HepG2 (cell line): ENCODE measurements around the gene EEF1A2. TPM values are rescaled to one million over a fixed set of nuclear protein-coding genes. Genes with fewer than 3 reads are reported as not detected.

Source experiments
- AHR ChIP-seq: IDR thresholded peaks from 2 replicates; pipeline ENCODE4 v1.6.1; 2018; ENCODE audit warnings: missing genetic modification reagents, missing compliant biosample characterization
- CBX1 ChIP-seq: IDR thresholded peaks from one replicate; pipeline ENCODE4 v1.6.1; 2016; ENCODE audit warnings: antibody characterized with exemption, low read depth
- HNRNPK ChIP-seq: fragments of 200-400 bp; formaldehyde crosslinking; IDR thresholded peaks from 2 replicates; pipeline ENCODE4 v1.6.1; 2018; ENCODE audit warnings: low read length, low read depth, moderate library complexity, mild to moderate bottlenecking; ENCODE audit not compliant: poor library complexity, severe bottlenecking
- JUND ChIP-seq: sonication (generic); formaldehyde crosslinking; IDR thresholded peaks from 2 replicates; pipeline ENCODE4 v1.8.0; 2022; ENCODE audit warnings: mild to moderate bottlenecking, missing genetic modification reagents
- KAT8 ChIP-seq: IDR thresholded peaks from 2 replicates; pipeline ENCODE4 v1.6.1; 2016; ENCODE audit warnings: missing genetic modification reagents, missing compliant biosample characterization
- MIER2 ChIP-seq: IDR thresholded peaks from 2 replicates; pipeline ENCODE4 v1.6.1; 2016; ENCODE audit warnings: missing biosample characterization, missing genetic modification reagents
- NCOA5 ChIP-seq: sonication (generic); formaldehyde crosslinking; IDR thresholded peaks from 2 replicates; pipeline ENCODE4 v1.4.0; 2020; ENCODE audit warnings: missing genetic modification reagents
- NFKBIZ ChIP-seq: IDR thresholded peaks from 2 replicates; pipeline ENCODE4 v1.6.1; 2018; ENCODE audit warnings: missing genetic modification reagents, missing compliant biosample characterization
- PRPF4 ChIP-seq: fragments of 200-400 bp; formaldehyde crosslinking; IDR thresholded peaks from 2 replicates; pipeline ENCODE4 v1.6.1; 2016; ENCODE audit warnings: low read length, low read depth; ENCODE audit not compliant: poor library complexity, severe bottlenecking
- RBAK ChIP-seq: sonication (generic); formaldehyde crosslinking; IDR thresholded peaks from 2 replicates; pipeline ENCODE4 v1.5.1; 2020; ENCODE audit warnings: mild to moderate bottlenecking, missing genetic modification reagents
- REL ChIP-seq: sonication (generic); formaldehyde crosslinking; conservative IDR thresholded peaks from 2 replicates; pipeline ENCODE4 v1.8.0; 2022; ENCODE audit warnings: mild to moderate bottlenecking, missing genetic modification reagents, moderate library complexity
- SALL1 ChIP-seq: sonication (generic); formaldehyde crosslinking; IDR thresholded peaks from 2 replicates; pipeline ENCODE4 v1.8.0; 2022; ENCODE audit warnings: mild to moderate bottlenecking, missing genetic modification reagents
- SETDB1 ChIP-seq: sonication (generic); formaldehyde crosslinking; IDR thresholded peaks from 2 replicates; pipeline ENCODE4 v1.5.1; 2020; ENCODE audit warnings: missing genetic modification reagents, mild to moderate bottlenecking, borderline replicate concordance
- SIN3B ChIP-seq: fragments of 150-350 bp; IDR thresholded peaks from 2 replicates; pipeline ENCODE4 v1.6.1; 2014; ENCODE audit warnings: low read length
- SMAD9 ChIP-seq: sonication (generic); formaldehyde crosslinking; IDR thresholded peaks from 2 replicates; pipeline ENCODE4 v1.5.1; 2020; ENCODE audit warnings: mild to moderate bottlenecking, missing genetic modification reagents
- SP140L ChIP-seq: sonication (generic); formaldehyde crosslinking; IDR thresholded peaks from 2 replicates; pipeline ENCODE4 v1.4.0; 2020; ENCODE audit warnings: missing genetic modification reagents, borderline replicate concordance
- SPEN ChIP-seq: sonication (generic); formaldehyde crosslinking; IDR thresholded peaks from 2 replicates; pipeline ENCODE4 v1.5.1; 2020; ENCODE audit warnings: low read depth, mild to moderate bottlenecking, missing genetic modification reagents
- SRY ChIP-seq: sonication (generic); formaldehyde crosslinking; IDR thresholded peaks from 2 replicates; pipeline ENCODE4 v1.8.0; 2022; ENCODE audit warnings: mild to moderate bottlenecking, missing genetic modification reagents
- TBX2 ChIP-seq: sonication (generic); formaldehyde crosslinking; IDR thresholded peaks from 2 replicates; pipeline ENCODE4 v1.5.0; 2020; ENCODE audit warnings: missing genetic modification reagents, mild to moderate bottlenecking, borderline replicate concordance
- ZBTB38 ChIP-seq: sonication (generic); formaldehyde crosslinking; IDR thresholded peaks from 2 replicates; pipeline ENCODE4 v1.5.1; 2020; ENCODE audit warnings: mild to moderate bottlenecking, missing genetic modification reagents
- ZMYM3 ChIP-seq: sonication (generic); formaldehyde crosslinking; IDR thresholded peaks from 2 replicates; pipeline ENCODE4 v1.5.1; 2020; ENCODE audit warnings: mild to moderate bottlenecking, missing genetic modification reagents
- ZNF224 ChIP-seq: sonication (generic); formaldehyde crosslinking; IDR thresholded peaks from 2 replicates; pipeline ENCODE4 v1.5.0; 2020; ENCODE audit warnings: mild to moderate bottlenecking, missing genetic modification reagents
- ZNF343 ChIP-seq: sonication (generic); formaldehyde crosslinking; IDR thresholded peaks from 2 replicates; pipeline ENCODE4 v1.4.0; 2020; ENCODE audit warnings: mild to moderate bottlenecking, missing genetic modification reagents
- ZNF484 ChIP-seq: sonication (generic); formaldehyde crosslinking; IDR thresholded peaks from 2 replicates; pipeline ENCODE4 v1.5.1; 2020; ENCODE audit warnings: mild to moderate bottlenecking, low read depth, missing genetic modification reagents, borderline replicate concordance
- ZNF563 ChIP-seq: sonication (generic); formaldehyde crosslinking; IDR thresholded peaks from 2 replicates; pipeline ENCODE4 v1.8.0; 2022; ENCODE audit warnings: mild to moderate bottlenecking, moderate library complexity, missing genetic modification reagents
- ZNF776 ChIP-seq: sonication (generic); formaldehyde crosslinking; IDR thresholded peaks from 2 replicates; pipeline ENCODE4 v1.4.0; 2020; ENCODE audit warnings: mild to moderate bottlenecking, missing genetic modification reagents
- ZSCAN21 ChIP-seq: sonication (generic); formaldehyde crosslinking; IDR thresholded peaks from 2 replicates; pipeline ENCODE4 v1.8.0; 2022; ENCODE audit warnings: mild to moderate bottlenecking, missing genetic modification reagents, moderate library complexity, borderline replicate concordance
- ZSCAN29 ChIP-seq: sonication (generic); formaldehyde crosslinking; conservative IDR thresholded peaks from 2 replicates; pipeline ENCODE4 v1.4.0; 2020; ENCODE audit warnings: mild to moderate bottlenecking, missing genetic modification reagents
- polyA plus RNA-seq, 8 experiments: library from polyadenylated mRNA; depleted of rRNA in 3 of 8; stranded (reverse) in 7 of 8; unstranded in 1 of 8; fragments of >200 nt; fragmentation: Illumina TruSeq in 4 of 8; extraction: Trizol in 4 of 8; gene quantifications; 2 replicates each; pipeline versions ENCODE4 v1.2.1 to v1.2.3, GENCODE V29; 2011 to 2016; ENCODE audit warnings: low read depth in 4 of 8, missing spikeins in 1 of 8, mixed read lengths in 1 of 8; ENCODE audit not compliant: insufficient read depth in 1 of 8
- total RNA-seq, 5 experiments: library from RNA; depleted of rRNA; stranded (reverse); fragments of >200 nt; fragmentation: Illumina TruSeq; extraction: Trizol; gene quantifications; 2 replicates each; pipeline ENCODE4 v1.2.3, GENCODE V29; 2016; ENCODE audit warnings: low read depth in 1 of 5
- TF ChIP-seq, protein P1 (sequence below): sonication (generic); formaldehyde crosslinking; IDR thresholded peaks from 2 replicates; pipeline ENCODE4 v1.4.0; 2020; ENCODE audit warnings: missing genetic modification reagents
- TF ChIP-seq, protein P2 (sequence below): IDR thresholded peaks from 2 replicates; pipeline ENCODE4 v1.6.1; 2018; ENCODE audit warnings: missing genetic modification reagents
- TF ChIP-seq, protein P3 (sequence below): IDR thresholded peaks from 2 replicates; pipeline ENCODE4 v1.6.1; 2016; ENCODE audit warnings: control low read depth

EEF1A2 gene
- total and polyA plus RNA-seq, 2 of the 13 experiments (the other 11 are each of a cell fraction or from before 2014, with no cell fraction given) = 0.44 to 0.87 TPM

DNA sequence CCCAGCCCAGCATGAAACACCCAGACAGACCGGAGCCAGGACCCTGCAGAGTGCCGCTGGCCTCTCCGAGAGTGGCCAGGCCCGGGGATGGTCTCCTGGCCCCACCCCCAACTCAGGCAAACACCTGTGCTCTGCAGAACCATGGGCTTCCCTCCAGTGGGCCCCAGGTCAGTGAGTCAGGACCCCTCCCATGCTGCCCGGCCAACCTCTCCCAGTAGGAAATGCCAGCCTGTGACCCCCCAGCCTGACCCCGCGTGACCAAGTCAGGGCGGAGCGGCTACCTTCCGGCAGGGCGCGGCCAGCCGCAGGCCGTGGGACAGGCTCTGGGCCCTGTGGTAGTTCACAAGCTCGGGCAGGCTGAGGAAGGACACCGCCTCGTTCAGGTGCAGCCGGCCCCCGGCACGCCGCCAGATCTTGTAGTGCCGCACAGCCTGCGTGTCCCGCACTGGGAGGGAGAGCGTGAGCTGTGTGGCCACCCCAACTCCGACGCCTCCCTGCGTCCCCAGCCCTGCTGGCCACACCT lies 35.0 kb upstream of the EEF1A2 start (continued):
- TF ChIP-seq, protein P1, sequence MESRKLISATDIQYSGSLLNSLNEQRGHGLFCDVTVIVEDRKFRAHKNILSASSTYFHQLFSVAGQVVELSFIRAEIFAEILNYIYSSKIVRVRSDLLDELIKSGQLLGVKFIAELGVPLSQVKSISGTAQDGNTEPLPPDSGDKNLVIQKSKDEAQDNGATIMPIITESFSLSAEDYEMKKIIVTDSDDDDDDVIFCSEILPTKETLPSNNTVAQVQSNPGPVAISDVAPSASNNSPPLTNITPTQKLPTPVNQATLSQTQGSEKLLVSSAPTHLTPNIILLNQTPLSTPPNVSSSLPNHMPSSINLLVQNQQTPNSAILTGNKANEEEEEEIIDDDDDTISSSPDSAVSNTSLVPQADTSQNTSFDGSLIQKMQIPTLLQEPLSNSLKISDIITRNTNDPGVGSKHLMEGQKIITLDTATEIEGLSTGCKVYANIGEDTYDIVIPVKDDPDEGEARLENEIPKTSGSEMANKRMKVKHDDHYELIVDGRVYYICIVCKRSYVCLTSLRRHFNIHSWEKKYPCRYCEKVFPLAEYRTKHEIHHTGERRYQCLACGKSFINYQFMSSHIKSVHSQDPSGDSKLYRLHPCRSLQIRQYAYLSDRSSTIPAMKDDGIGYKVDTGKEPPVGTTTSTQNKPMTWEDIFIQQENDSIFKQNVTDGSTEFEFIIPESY (CRISPR knock-in tag) = peak; percentile 41; the same call in 1 of the 2 replicates
- no peak for TF ChIP-seq KAT8 (CRISPR knock-in tag)
- TF ChIP-seq ZNF343 (CRISPR knock-in tag) = no peak
- no peak for TF ChIP-seq TBX2 (CRISPR knock-in tag)
- TF ChIP-seq ZNF224 (CRISPR knock-in tag) = no peak
- TF ChIP-seq SALL1 (CRISPR knock-in tag) = peak; percentile 5; the same call in 1 of the 2 replicates
- TF ChIP-seq PRPF4 = no peak
- TF ChIP-seq JUND (CRISPR knock-in tag) = no peak
- TF ChIP-seq SPEN = peak; percentile 23; the same call in 1 of the 2 replicates
- no peak for TF ChIP-seq SP140L (CRISPR knock-in tag)
- TF ChIP-seq SRY (CRISPR knock-in tag) = no peak
- no peak for TF ChIP-seq NFKBIZ (CRISPR knock-in tag)
- peak; percentile 59 for TF ChIP-seq ZBTB38 (CRISPR knock-in tag)
- TF ChIP-seq, protein P2, sequence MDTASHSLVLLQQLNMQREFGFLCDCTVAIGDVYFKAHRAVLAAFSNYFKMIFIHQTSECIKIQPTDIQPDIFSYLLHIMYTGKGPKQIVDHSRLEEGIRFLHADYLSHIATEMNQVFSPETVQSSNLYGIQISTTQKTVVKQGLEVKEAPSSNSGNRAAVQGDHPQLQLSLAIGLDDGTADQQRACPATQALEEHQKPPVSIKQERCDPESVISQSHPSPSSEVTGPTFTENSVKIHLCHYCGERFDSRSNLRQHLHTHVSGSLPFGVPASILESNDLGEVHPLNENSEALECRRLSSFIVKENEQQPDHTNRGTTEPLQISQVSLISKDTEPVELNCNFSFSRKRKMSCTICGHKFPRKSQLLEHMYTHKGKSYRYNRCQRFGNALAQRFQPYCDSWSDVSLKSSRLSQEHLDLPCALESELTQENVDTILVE (CRISPR knock-in tag) = no peak
- TF ChIP-seq AHR (CRISPR knock-in tag) = no peak
- TF ChIP-seq SIN3B = no peak
- no peak for TF ChIP-seq ZSCAN21 (CRISPR knock-in tag)
- no peak for TF ChIP-seq NCOA5 (CRISPR knock-in tag)
- no peak for TF ChIP-seq CBX1
- TF ChIP-seq ZNF484 (CRISPR knock-in tag) = no peak
- no peak for TF ChIP-seq REL (CRISPR knock-in tag)
- TF ChIP-seq ZSCAN29 (CRISPR knock-in tag) = no peak
- no peak for TF ChIP-seq RBAK
- no peak for TF ChIP-seq ZMYM3
- TF ChIP-seq, protein P3, sequence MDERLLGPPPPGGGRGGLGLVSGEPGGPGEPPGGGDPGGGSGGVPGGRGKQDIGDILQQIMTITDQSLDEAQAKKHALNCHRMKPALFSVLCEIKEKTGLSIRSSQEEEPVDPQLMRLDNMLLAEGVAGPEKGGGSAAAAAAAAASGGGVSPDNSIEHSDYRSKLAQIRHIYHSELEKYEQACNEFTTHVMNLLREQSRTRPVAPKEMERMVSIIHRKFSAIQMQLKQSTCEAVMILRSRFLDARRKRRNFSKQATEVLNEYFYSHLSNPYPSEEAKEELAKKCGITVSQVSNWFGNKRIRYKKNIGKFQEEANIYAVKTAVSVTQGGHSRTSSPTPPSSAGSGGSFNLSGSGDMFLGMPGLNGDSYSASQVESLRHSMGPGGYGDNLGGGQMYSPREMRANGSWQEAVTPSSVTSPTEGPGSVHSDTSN (CRISPR knock-in tag) = no peak
- 0 out of 2 replicates have a peak, but pooled peaks have one; percentile 20 for TF ChIP-seq ZNF776 (CRISPR knock-in tag)
- TF ChIP-seq SMAD9 (CRISPR knock-in tag) = no peak
- TF ChIP-seq HNRNPK = no peak
- TF ChIP-seq ZNF563 (CRISPR knock-in tag) = no peak
- TF ChIP-seq MIER2 (CRISPR knock-in tag) = no peak
- no peak for TF ChIP-seq SETDB1 (CRISPR knock-in tag)
